Cardiac muscle cell (in vitro differentiated cells and primary cell): Measurements from ENCODE around the gene LOXL3. TPM values are rescaled to one million over a fixed set of nuclear protein-coding genes. Genes with fewer than 3 reads are reported as not detected.

Source experiments
- DNase-seq, 2 donors: peaks; one replicate each; pipeline versions ENCODE4 v3.0.0 to v3.0.0-alpha.2; 2010 to 2017; ENCODE audit warnings: low read depth in 1 of 2, low spot score in 1 of 2
- H3K27ac ChIP-seq: fragments of 200-600 bp; sonication (generic); 2 replicates; pipeline ENCODE4 v1.5.1; 2016
- H3K27me3 ChIP-seq: fragments of 200-600 bp; sonication (generic); 2 replicates; pipeline ENCODE4 v1.6.0; 2016; ENCODE audit warnings: control low read depth
- H3K36me3 ChIP-seq: fragments of 200-600 bp; sonication (generic); 2 replicates; pipeline ENCODE4 v1.5.1; 2016; ENCODE audit warnings: control low read depth
- H3K4me1 ChIP-seq: fragments of 200-600 bp; sonication (generic); 2 replicates; pipeline ENCODE4 v1.8.1; 2017; ENCODE audit warnings: low read depth, mild to moderate bottlenecking, mixed run types
- H3K4me3 ChIP-seq: fragments of 200-600 bp; sonication (generic); 2 replicates; pipeline ENCODE4 v1.5.1; 2016; ENCODE audit warnings: mild to moderate bottlenecking
- H3K9me3 ChIP-seq: fragments of 200-600 bp; sonication (generic); 2 replicates; pipeline ENCODE4 v1.5.1; 2017; ENCODE audit warnings: low read depth, mild to moderate bottlenecking, control low read depth
- CTCF ChIP-seq: IDR thresholded peaks from 2 replicates; pipeline ENCODE4 v1.5.1; 2012; ENCODE audit warnings: low read depth, mild to moderate bottlenecking, low read length
- polyA plus RNA-seq: library from polyadenylated mRNA; unstranded; fragments of >200 nt; fragmentation: Nextera tagmentation; extraction: Ambion mirVana; gene quantifications from 2 replicates; pipeline ENCODE4 v1.2.1, GENCODE V29; 2016
- total RNA-seq: library from RNA; depleted of rRNA; stranded (reverse); fragments of >200 nt; gene quantifications from 2 replicates; pipeline ENCODE4 v1.2.3, GENCODE V29; 2016

The LOXL3 gene
- total and polyA plus RNA-seq, 2 experiments from 2014 or later = 13.4 to 43.3 TPM

- Histone ChIP-seq H3K27me3 (no peaks in the 10 kb centered on the region), H3K27ac (peak within 1 kb of the TSS; percentile 81), H3K9me3 (no peaks in the 10 kb centered on the region), H3K36me3 (peaks cover 2% of the 10 kb centered on the region), H3K4me3 (peak within 1 kb of the TSS; percentile 90), H3K4me1 (peaks cover 7% of the 10 kb centered on the region)
- peak; percentile 93 for TF ChIP-seq CTCF
- peak; percentile 97 for DNase-seq
These were observed 70.7 kb downstream of the LOXL3 start, which contains the start of the genes CCDC142 and TTC31 for GRCh38 chr2:74482801-74483674. TSS of gene CCDC142 (minus strand) at chr2:74482998. CDS start at chr2:74482837, 161 bp downstream. TSS of gene TTC31 (plus strand) at chr2:74483081. CDS start at chr2:74483096, 15 bp downstream.

Other genes starting within 250 kb of the LOXL3 start
- gene SLC4A5, start 210.5 kb downstream of the LOXL3 start, total RNA-seq = 2.3 and 9.0 TPM in 2 replicates
- gene SLC4A5, start 210.5 kb downstream of the LOXL3 start, polyA plus RNA-seq = 1.5 and 3.3 TPM in 2 replicates
- gene DCTN1, start 173.6 kb downstream of the LOXL3 start, total RNA-seq = 130 and 156 TPM in 2 replicates
- 164 and 178 TPM in 2 replicates for gene DCTN1, start 173.6 kb downstream of the LOXL3 start, polyA plus RNA-seq
- gene C2orf81, start 132.3 kb downstream of the LOXL3 start, total RNA-seq = 7.6 and 9.5 TPM in 2 replicates
- gene C2orf81, start 132.3 kb downstream of the LOXL3 start, polyA plus RNA-seq = 7.1 and 8.5 TPM in 2 replicates
- 88.5 and 91.5 TPM in 2 replicates for gene WDR54, start 132.2 kb downstream of the LOXL3 start, total RNA-seq
- 132 and 159 TPM in 2 replicates for gene WDR54, start 132.2 kb downstream of the LOXL3 start, polyA plus RNA-seq
- gene RTKN, start 112.0 kb downstream of the LOXL3 start, total RNA-seq = 41.1 and 53.3 TPM in 2 replicates
- gene RTKN, start 112.0 kb downstream of the LOXL3 start, polyA plus RNA-seq = 53.3 and 61.7 TPM in 2 replicates
- gene INO80B, start 98.9 kb downstream of the LOXL3 start, total RNA-seq = 23.0 and 40.9 TPM in 2 replicates
- 15.4 and 23.8 TPM in 2 replicates for gene INO80B, start 98.9 kb downstream of the LOXL3 start, polyA plus RNA-seq
- gene WBP1, start 95.5 kb downstream of the LOXL3 start, total RNA-seq = 168 and 174 TPM in 2 replicates
- 156 and 170 TPM in 2 replicates for gene WBP1, start 95.5 kb downstream of the LOXL3 start, polyA plus RNA-seq
- 58.5 and 67.3 TPM in 2 replicates for gene MOGS, start 88.6 kb downstream of the LOXL3 start, total RNA-seq
- gene MOGS, start 88.6 kb downstream of the LOXL3 start, polyA plus RNA-seq = 31.9 and 50.1 TPM in 2 replicates
- gene MRPL53, start 81.3 kb downstream of the LOXL3 start, total RNA-seq = 50.8 and 50.9 TPM in 2 replicates
- gene MRPL53, start 81.3 kb downstream of the LOXL3 start, polyA plus RNA-seq = 132 and 140 TPM in 2 replicates
- 18.1 and 33.5 TPM in 2 replicates for gene CCDC142, start 70.9 kb downstream of the LOXL3 start, total RNA-seq
- 16.8 and 23.4 TPM in 2 replicates for gene CCDC142, start 70.9 kb downstream of the LOXL3 start, polyA plus RNA-seq
- 16.8 and 32.9 TPM in 2 replicates for gene TTC31, start 70.9 kb downstream of the LOXL3 start, total RNA-seq
- gene TTC31, start 70.9 kb downstream of the LOXL3 start, polyA plus RNA-seq = 23.0 and 29.1 TPM in 2 replicates
- 0.49 and 0.80 TPM in 2 replicates for gene LBX2, start 54.3 kb downstream of the LOXL3 start, total RNA-seq
- gene LBX2, start 54.3 kb downstream of the LOXL3 start, polyA plus RNA-seq = 1.7 TPM in 1 of 2 replicates, not detected in the other
- gene PCGF1, start 46.2 kb downstream of the LOXL3 start, total RNA-seq = 7.8 and 10.9 TPM in 2 replicates
- gene PCGF1, start 46.2 kb downstream of the LOXL3 start, polyA plus RNA-seq = 14.2 and 18.9 TPM in 2 replicates
- 0.06 TPM in 1 of 2 replicates, not detected in the other for gene TLX2, start 39.5 kb downstream of the LOXL3 start, total RNA-seq
- not detected in 2 replicates for gene TLX2, start 39.5 kb downstream of the LOXL3 start, polyA plus RNA-seq
- 0.98 and 1.1 TPM in 2 replicates for gene DQX1, start 27.7 kb downstream of the LOXL3 start, total RNA-seq
- gene DQX1, start 27.7 kb downstream of the LOXL3 start, polyA plus RNA-seq = 0.60 and 0.67 TPM in 2 replicates
- gene AUP1, start 24.2 kb downstream of the LOXL3 start, total RNA-seq = 93.2 and 105 TPM in 2 replicates
- 120 and 122 TPM in 2 replicates for gene AUP1, start 24.2 kb downstream of the LOXL3 start, polyA plus RNA-seq
- gene HTRA2, start 24.0 kb downstream of the LOXL3 start, total RNA-seq = 39.9 and 55.1 TPM in 2 replicates
- 57.6 and 82.0 TPM in 2 replicates for gene HTRA2, start 24.0 kb downstream of the LOXL3 start, polyA plus RNA-seq
- gene DOK1, start 778 bp upstream of the LOXL3 start, total RNA-seq = 12.8 and 26.1 TPM in 2 replicates
- 10.0 and 20.2 TPM in 2 replicates for gene DOK1, start 778 bp upstream of the LOXL3 start, polyA plus RNA-seq
- not detected in 2 replicates for gene M1AP, start 94.4 kb upstream of the LOXL3 start, total RNA-seq
- not detected in 2 replicates for gene M1AP, start 94.4 kb upstream of the LOXL3 start, polyA plus RNA-seq
- 8.4 and 8.6 TPM in 2 replicates for gene SEMA4F, start 100.3 kb upstream of the LOXL3 start, total RNA-seq
- gene SEMA4F, start 100.3 kb upstream of the LOXL3 start, polyA plus RNA-seq = 8.3 and 8.7 TPM in 2 replicates